T-cell (primary cell): Measurements from ENCODE around the gene CXADR. TPM values are rescaled to one million over a fixed set of nuclear protein-coding genes. Genes with fewer than 3 reads are reported as not detected.

Source experiments
- ATAC-seq, 4 experiments: fragments of 200-7000 bp in 3 of 4; fragments of 150-1000 bp in 1 of 4; cut with Tn5 transposase; replicated peaks in 1 of 4; 1 replicate in 3 of 4; 2 replicates in 1 of 4; pipeline ENCODE4 v1.10.0; 2021; ENCODE audit warnings: moderate library complexity in 3 of 4, mild to moderate bottlenecking in 2 of 4, moderate number of reproducible peaks in 1 of 4
- CTCF ChIA-PET, 2 donors: fragments of 300-600 bp; sonication (Branson Sonifier 250); formaldehyde crosslinking; loops; one replicate each; lab custom pipeline; 2022; ENCODE audit warnings: antibody characterized with exemption in 2 of 2; lab: Charles Lee
- POLR2A ChIA-PET, 2 donors: fragments of 300-600 bp; sonication (Branson Sonifier 250); formaldehyde crosslinking; loops; one replicate each; lab custom pipeline; 2022; ENCODE audit warnings: antibody characterized with exemption in 2 of 2; lab: Charles Lee
- DNase-seq, 35 experiments: peaks; one replicate each; pipeline versions ENCODE4 v3.0.0 to v3.0.0-alpha.2; 2013 to 2023
- H3K27ac ChIP-seq: one replicate; pipeline ENCODE4 v1.5.1; 2013; ENCODE audit warnings: low read length
- H3K27me3 ChIP-seq, 2 experiments: replicated peaks in 1 of 2; 1 replicate in 1 of 2; 2 replicates in 1 of 2; pipeline versions ENCODE4 v1.6.1 to v1.7.0; 2013; ENCODE audit warnings: low read length in 1 of 2, mixed read lengths in 1 of 2; ENCODE audit not compliant: control insufficient read depth in 2 of 2, insufficient read depth in 2 of 2; ENCODE audit errors: extremely low read depth in 1 of 2
- H3K36me3 ChIP-seq, 2 donors: 1 replicate in 1 of 2; 2 replicates in 1 of 2; pipeline versions ENCODE4 v1.6.1 to v1.7.0; 2013; ENCODE audit warnings: low read length in 1 of 2; ENCODE audit not compliant: control insufficient read depth in 2 of 2, insufficient read depth in 1 of 2; ENCODE audit errors: extremely low read depth in 1 of 2
- H3K4me1 ChIP-seq, 2 experiments: 1 replicate in 1 of 2; 2 replicates in 1 of 2; pipeline versions ENCODE4 v1.6.1 to v1.7.0; 2013; ENCODE audit warnings: low read length in 2 of 2, mixed read lengths in 1 of 2; ENCODE audit not compliant: insufficient read depth in 2 of 2, control insufficient read depth in 1 of 2; ENCODE audit errors: extremely low read depth in 1 of 2
- H3K4me3 ChIP-seq, 2 donors: 1 replicate in 1 of 2; 2 replicates in 1 of 2; pipeline versions ENCODE4 v1.5.1 to v1.7.0; 2013; ENCODE audit warnings: mild to moderate bottlenecking in 2 of 2, low read length in 1 of 2, moderate library complexity in 1 of 2; ENCODE audit not compliant: control insufficient read depth in 1 of 2; ENCODE audit errors: extremely low read depth in 1 of 2
- H3K9me3 ChIP-seq: 2 replicates; pipeline ENCODE4 v1.7.0; 2013
- H3K27ac Mint-ChIP-seq, 2 donors: one replicate each; pipeline ENCODE4 v1.8.0; 2020 to 2021; ENCODE audit warnings: mild to moderate bottlenecking in 2 of 2, mixed read lengths in 2 of 2
- H3K27me3 Mint-ChIP-seq, 2 donors: one replicate each; pipeline ENCODE4 v1.8.0; 2021 to 2022; ENCODE audit warnings: mixed read lengths in 2 of 2
- H3K36me3 Mint-ChIP-seq: one replicate; pipeline ENCODE4 v1.8.0; 2021; ENCODE audit warnings: mixed read lengths
- H3K4me1 Mint-ChIP-seq, 3 donors: one replicate each; pipeline ENCODE4 v1.8.0; 2020 to 2022; ENCODE audit warnings: mixed read lengths in 3 of 3, mild to moderate bottlenecking in 1 of 3
- H3K4me3 Mint-ChIP-seq, 3 donors: one replicate each; pipeline ENCODE4 v1.8.0; 2020 to 2022; ENCODE audit warnings: mild to moderate bottlenecking in 3 of 3, mixed read lengths in 3 of 3, moderate library complexity in 3 of 3
- H3K9me3 Mint-ChIP-seq, 3 donors: one replicate each; pipeline ENCODE4 v1.8.0; 2020 to 2022; ENCODE audit warnings: mixed read lengths in 3 of 3
- WGBS: methylation state at CpG from one replicate; pipeline ENCODE4 v1.1.5; 2013; ENCODE audit warnings: missing lambda C conversion rate; ENCODE audit not compliant: insufficient coverage; 5-methylcytosine and 5-hydroxymethylcytosine counted together
- total RNA-seq, 35 experiments: library from RNA in 6 of 35; stranded (reverse) in 6 of 35; fragments of 120-200 nt in 1 of 35; gene quantifications; one replicate each; pipeline versions ENCODE4 v1.2.1 to v1.2.4 and lab custom pipeline; 2013 to 2026

CXADR gene
- total RNA-seq, 5 donors from 2014 or later (not counting 1 experiment from before 2014, with no cell fraction given): 0.35 to 0.95 (median 0.82) TPM

- ChIA-PET POLR2A (no interaction called here), CTCF (no interaction called here)
- Histone ChIP-seq H3K36me3 (no peaks in the 10 kb centered on the region), H3K4me3 (no peak overlapping the region), H3K4me1 (no peaks in the 10 kb centered on the region), H3K9me3 (no peaks in the 10 kb centered on the region), H3K27ac (no peak overlapping the region), H3K27me3 (no peaks in the 10 kb centered on the region)
- Mint-ChIP-seq H3K27me3 (no peaks in the 10 kb centered on the region), H3K4me3 (no peak overlapping the region), H3K4me1 (no peaks in the 10 kb centered on the region), H3K27ac (no peak overlapping the region), H3K9me3 (no peaks in the 10 kb centered on the region), H3K36me3 (no peaks in the 10 kb centered on the region)
- no peak for ATAC-seq
- WGBS: 13% methylated on average over 3 of the region's 6 CpGs
- no peak for DNase-seq
These were observed 42.0 kb downstream of the CXADR start for GRCh38 chr21:17554679-17555465.

- no peaks in the 10 kb centered on the region for H3K9me3 ChIP-seq
- Mint-ChIP-seq H3K4me3 (no peak overlapping the region), H3K27ac (no peak overlapping the region), H3K9me3 (no peaks in the 10 kb centered on the region), H3K36me3 (no peaks in the 10 kb centered on the region), H3K27me3 (no peaks in the 10 kb centered on the region), H3K4me1 (no peaks in the 10 kb centered on the region)
- DNase-seq: no peak
- WGBS: 100% methylated on average over 2 of the region's 5 CpGs
- H3K27ac ChIP-seq: no peak overlapping the region
- no peak for ATAC-seq
- CTCF ChIA-PET: no interaction called here
- no peaks in the 10 kb centered on the region for H3K36me3 ChIP-seq
- no peak overlapping the region for H3K4me3 ChIP-seq
- POLR2A ChIA-PET: no interaction called here
- no peaks in the 10 kb centered on the region for H3K27me3 ChIP-seq
- no peaks in the 10 kb centered on the region for H3K4me1 ChIP-seq
These were observed 47.7 kb downstream of the CXADR start for GRCh38 chr21:17560377-17561025.

GRCh38 chr21:17570786-17571185 lies 57.9 kb downstream of the CXADR start:
- Mint-ChIP-seq H3K36me3 (no peaks in the 10 kb centered on the region), H3K9me3 (no peaks in the 10 kb centered on the region), H3K4me1 (no peaks in the 10 kb centered on the region), H3K27ac (no peak overlapping the region), H3K4me3 (no peak overlapping the region), H3K27me3 (peaks cover 7 to 8% of the 10 kb centered on the region in 2 donors)
- H3K4me3 ChIP-seq: no peak overlapping the region
- H3K36me3 ChIP-seq: no peaks in the 10 kb centered on the region
- no peak for ATAC-seq
- peaks cover 0 to 8% of the 10 kb centered on the region in 2 experiments for H3K27me3 ChIP-seq
- POLR2A ChIA-PET: no interaction called here
- CTCF ChIA-PET: interaction anchor here in 1 of 2 donors (1.0 kb wide), 1 partner anchor 15 kb away, joined by 3 read pairs; no protein-coding TSS in a partner anchor
- H3K9me3 ChIP-seq: no peaks in the 10 kb centered on the region
- DNase-seq: no peak
- no CpG with 5 or more reads among the region's 9 CpGs for WGBS
- H3K27ac ChIP-seq: no peak overlapping the region
- no peaks in the 10 kb centered on the region for H3K4me1 ChIP-seq

- no peak for DNase-seq
- H3K27me3 Mint-ChIP-seq: peaks cover 7 to 8% of the 10 kb centered on the region in 2 donors
- no peaks in the 10 kb centered on the region for H3K4me1 ChIP-seq
- no peaks in the 10 kb centered on the region for H3K4me1 Mint-ChIP-seq
- no peaks in the 10 kb centered on the region for H3K36me3 ChIP-seq
- H3K36me3 Mint-ChIP-seq: no peaks in the 10 kb centered on the region
- no peak overlapping the region for H3K4me3 Mint-ChIP-seq
- H3K27ac Mint-ChIP-seq: no peak overlapping the region
- WGBS: 90% methylated on average over 3 of the region's 6 CpGs
- no peak for ATAC-seq
- no peak overlapping the region for H3K27ac ChIP-seq
- peaks cover 0 to 8% of the 10 kb centered on the region in 2 experiments for H3K27me3 ChIP-seq
- H3K9me3 ChIP-seq: no peaks in the 10 kb centered on the region
- ChIA-PET CTCF (interaction anchor here in 1 of 2 donors (0.7 kb wide), 1 partner anchor 14 kb away, joined by 3 read pairs; no protein-coding TSS in a partner anchor), POLR2A (no interaction called here)
- H3K4me3 ChIP-seq: no peak overlapping the region
- no peaks in the 10 kb centered on the region for H3K9me3 Mint-ChIP-seq
These were observed 59.6 kb downstream of the CXADR start for GRCh38 chr21:17572431-17572830.

- ChIA-PET POLR2A (no interaction called here), CTCF (interaction anchor here in 1 of 2 donors (0.7 kb wide), 1 partner anchor 8 kb away, joined by 4 read pairs; no protein-coding TSS in a partner anchor)
- Histone ChIP-seq H3K27me3 (peaks cover 0 to 8% of the 10 kb centered on the region in 2 experiments), H3K9me3 (no peaks in the 10 kb centered on the region), H3K4me1 (no peaks in the 10 kb centered on the region), H3K4me3 (no peak overlapping the region), H3K36me3 (no peaks in the 10 kb centered on the region), H3K27ac (no peak overlapping the region)
- ATAC-seq (no peak), DNase-seq (no peak)
- no peaks in the 10 kb centered on the region for H3K4me1 Mint-ChIP-seq
- H3K9me3 Mint-ChIP-seq: no peaks in the 10 kb centered on the region
- H3K27ac Mint-ChIP-seq: no peak overlapping the region
- H3K4me3 Mint-ChIP-seq: no peak overlapping the region
- H3K36me3 Mint-ChIP-seq: no peaks in the 10 kb centered on the region
- H3K27me3 Mint-ChIP-seq: peaks cover 7 to 8% of the 10 kb centered on the region in 2 donors
- 83% methylated on average over 4 of the region's 5 CpGs for WGBS
These were observed 62.2 kb downstream of the CXADR start for GRCh38 chr21:17575076-17575475.

- H3K27me3 ChIP-seq: peaks cover 0 to 8% of the 10 kb centered on the region in 2 experiments
- ATAC-seq: no peak
- ChIA-PET POLR2A (no interaction called here), CTCF (no interaction called here)
- Mint-ChIP-seq H3K4me3 (no peak overlapping the region), H3K9me3 (no peaks in the 10 kb centered on the region), H3K4me1 (no peaks in the 10 kb centered on the region), H3K36me3 (no peaks in the 10 kb centered on the region), H3K27ac (no peak overlapping the region), H3K27me3 (peaks cover 7 to 8% of the 10 kb centered on the region in 2 donors)
- H3K9me3 ChIP-seq: no peaks in the 10 kb centered on the region
- H3K4me1 ChIP-seq: no peaks in the 10 kb centered on the region
- H3K36me3 ChIP-seq: no peaks in the 10 kb centered on the region
- H3K4me3 ChIP-seq: no peak overlapping the region
- no peak for DNase-seq
- no CpG with 5 or more reads among the region's 5 CpGs for WGBS
- no peak overlapping the region for H3K27ac ChIP-seq
These were observed 63.4 kb downstream of the CXADR start for GRCh38 chr21:17576080-17576835.
